Measurements from ENCODE around the gene PLCB4.
A peak's percentile ranks its signal among the peaks of the same experiment; 100 is the strongest.

PLCB4 gene

DNA sequence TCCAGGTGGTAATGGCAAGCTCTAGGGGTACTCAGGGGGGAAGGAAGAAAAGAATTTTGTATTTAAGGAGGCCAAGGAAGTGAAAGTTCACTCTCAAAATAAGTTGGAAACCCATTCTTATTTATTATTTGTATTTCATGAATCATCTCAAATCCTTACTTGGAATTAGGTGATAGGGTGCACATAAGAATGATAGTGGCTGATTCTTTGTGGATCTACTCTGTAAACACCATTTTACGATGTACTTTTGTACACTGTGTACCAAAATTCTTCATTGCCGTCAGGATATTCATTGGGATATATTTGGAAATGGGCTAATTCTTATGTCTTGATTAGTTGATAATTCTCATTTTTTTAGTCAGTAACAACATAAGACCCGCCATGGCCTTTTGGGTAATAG lies 266.0 kb downstream of the PLCB4 start:
- no peak for DNase-seq (ENCODE audit: extremely low read depth, low read depth)

GRCh38 chr20:9338101-9338500 lies 269.2 kb downstream of the PLCB4 start:
- no peak for DNase-seq (ENCODE audit: extremely low read depth, low read depth)
- TF ChIP-seq, protein P1, sequence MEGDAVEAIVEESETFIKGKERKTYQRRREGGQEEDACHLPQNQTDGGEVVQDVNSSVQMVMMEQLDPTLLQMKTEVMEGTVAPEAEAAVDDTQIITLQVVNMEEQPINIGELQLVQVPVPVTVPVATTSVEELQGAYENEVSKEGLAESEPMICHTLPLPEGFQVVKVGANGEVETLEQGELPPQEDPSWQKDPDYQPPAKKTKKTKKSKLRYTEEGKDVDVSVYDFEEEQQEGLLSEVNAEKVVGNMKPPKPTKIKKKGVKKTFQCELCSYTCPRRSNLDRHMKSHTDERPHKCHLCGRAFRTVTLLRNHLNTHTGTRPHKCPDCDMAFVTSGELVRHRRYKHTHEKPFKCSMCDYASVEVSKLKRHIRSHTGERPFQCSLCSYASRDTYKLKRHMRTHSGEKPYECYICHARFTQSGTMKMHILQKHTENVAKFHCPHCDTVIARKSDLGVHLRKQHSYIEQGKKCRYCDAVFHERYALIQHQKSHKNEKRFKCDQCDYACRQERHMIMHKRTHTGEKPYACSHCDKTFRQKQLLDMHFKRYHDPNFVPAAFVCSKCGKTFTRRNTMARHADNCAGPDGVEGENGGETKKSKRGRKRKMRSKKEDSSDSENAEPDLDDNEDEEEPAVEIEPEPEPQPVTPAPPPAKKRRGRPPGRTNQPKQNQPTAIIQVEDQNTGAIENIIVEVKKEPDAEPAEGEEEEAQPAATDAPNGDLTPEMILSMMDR (IDR thresholded peaks at IDR 0.05; ENCODE audit: low read depth, low read length), result no peak

More for the DNA sequence above, 266.0 kb downstream of the PLCB4 start:
- TF ChIP-seq, protein P1 (IDR thresholded peaks at IDR 0.05; ENCODE audit: low read depth, low read length), result no peak

- no peak for DNase-seq (ENCODE audit: extremely low read depth, low read depth)
- TF ChIP-seq, protein P1 (IDR thresholded peaks at IDR 0.05; ENCODE audit: low read depth, low read length), result no peak
Measured at GRCh38 chr20:9339708-9340107, 270.8 kb downstream of the PLCB4 start.

GRCh38 chr20:9342651-9343050 lies 273.8 kb downstream of the PLCB4 start:
- DNase-seq (ENCODE audit: extremely low read depth, low read depth), result no peak
- TF ChIP-seq, protein P1 (IDR thresholded peaks at IDR 0.05; ENCODE audit: low read depth, low read length), result no peak

DNA sequence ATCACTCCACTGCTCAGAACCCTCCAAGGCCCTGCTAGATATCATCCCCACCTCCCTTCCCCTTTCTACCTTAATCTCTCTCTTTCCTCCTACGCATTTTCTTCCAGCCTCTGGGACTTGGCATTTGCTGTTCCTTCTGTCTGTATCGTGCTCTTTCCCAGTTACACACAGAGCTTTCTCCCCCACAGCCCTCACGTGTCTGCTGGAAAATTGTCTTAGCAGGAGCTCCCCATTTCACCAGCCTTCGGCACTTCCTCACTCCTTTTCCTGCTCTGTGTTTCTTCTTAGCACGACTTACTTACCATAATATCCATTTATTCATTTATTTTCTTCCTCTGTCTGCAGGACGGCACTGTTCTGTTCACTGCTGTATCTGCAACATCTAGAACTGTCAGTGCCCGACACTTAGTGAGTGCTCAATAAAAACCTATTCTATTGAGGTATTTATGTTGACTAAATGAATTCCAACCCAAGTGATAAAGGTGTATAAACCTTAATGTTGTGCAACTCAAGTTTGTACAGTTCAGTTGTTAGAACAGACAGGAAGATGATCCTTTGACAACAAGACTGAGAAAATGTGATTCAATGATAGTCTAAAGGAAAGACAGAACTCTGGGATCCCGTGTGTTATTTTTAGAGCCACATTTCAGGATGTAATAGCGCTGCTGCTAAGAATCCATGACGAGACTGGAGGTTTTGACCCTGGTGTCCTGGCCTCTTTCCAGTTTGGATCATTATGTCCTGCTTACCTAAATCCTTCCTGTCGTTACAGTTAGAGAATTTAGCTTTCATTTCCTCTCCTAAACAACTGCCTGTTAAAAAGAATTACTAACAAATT lies 275.4 kb downstream of the PLCB4 start:
- TF ChIP-seq, protein P1 (IDR thresholded peaks at IDR 0.05; ENCODE audit: low read depth, low read length), result no peak
- DNase-seq (ENCODE audit: extremely low read depth, low read depth), result peak; percentile 22

GRCh38 chr20:9348316-9348715 lies 279.4 kb downstream of the PLCB4 start:
- TF ChIP-seq, protein P1 (IDR thresholded peaks at IDR 0.05; ENCODE audit: low read depth, low read length), result no peak
- DNase-seq (ENCODE audit: extremely low read depth, low read depth), result no peak

GRCh38 chr20:9348747-9349146 lies 279.9 kb downstream of the PLCB4 start:
- DNase-seq (ENCODE audit: extremely low read depth, low read depth), result no peak
- TF ChIP-seq, protein P1 (IDR thresholded peaks at IDR 0.05; ENCODE audit: low read depth, low read length), result no peak
